Esophagus muscularis mucosa (tissue), 3 donors: ENCODE data around the gene CFAP99.

Source experiments
- POLR2A ChIP-seq: fragments of 450-650 bp; IDR thresholded peaks from one replicate; pipeline ENCODE4 v1.6.1; 2017; ENCODE audit warnings: antibody characterized with exemption, moderate library complexity, mild to moderate bottlenecking, low read depth
- TF ChIP-seq, protein P1 (sequence below), 3 experiments: fragments of 200-600 bp in 2 of 3; fragments of 450-650 bp in 1 of 3; sonication (generic) in 2 of 3; IDR thresholded peaks; one replicate each; pipeline ENCODE4 v1.5.1; 2017 to 2019; ENCODE audit warnings: antibody characterized with exemption in 3 of 3, mild to moderate bottlenecking in 2 of 3, moderate library complexity in 1 of 3

- TF ChIP-seq POLR2A: no peak
- TF ChIP-seq, protein P1, sequence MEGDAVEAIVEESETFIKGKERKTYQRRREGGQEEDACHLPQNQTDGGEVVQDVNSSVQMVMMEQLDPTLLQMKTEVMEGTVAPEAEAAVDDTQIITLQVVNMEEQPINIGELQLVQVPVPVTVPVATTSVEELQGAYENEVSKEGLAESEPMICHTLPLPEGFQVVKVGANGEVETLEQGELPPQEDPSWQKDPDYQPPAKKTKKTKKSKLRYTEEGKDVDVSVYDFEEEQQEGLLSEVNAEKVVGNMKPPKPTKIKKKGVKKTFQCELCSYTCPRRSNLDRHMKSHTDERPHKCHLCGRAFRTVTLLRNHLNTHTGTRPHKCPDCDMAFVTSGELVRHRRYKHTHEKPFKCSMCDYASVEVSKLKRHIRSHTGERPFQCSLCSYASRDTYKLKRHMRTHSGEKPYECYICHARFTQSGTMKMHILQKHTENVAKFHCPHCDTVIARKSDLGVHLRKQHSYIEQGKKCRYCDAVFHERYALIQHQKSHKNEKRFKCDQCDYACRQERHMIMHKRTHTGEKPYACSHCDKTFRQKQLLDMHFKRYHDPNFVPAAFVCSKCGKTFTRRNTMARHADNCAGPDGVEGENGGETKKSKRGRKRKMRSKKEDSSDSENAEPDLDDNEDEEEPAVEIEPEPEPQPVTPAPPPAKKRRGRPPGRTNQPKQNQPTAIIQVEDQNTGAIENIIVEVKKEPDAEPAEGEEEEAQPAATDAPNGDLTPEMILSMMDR (IDR thresholded peaks at IDR 0.05): no peak
These were observed 40.1 kb downstream of the CFAP99 start for GRCh38 chr4:2458546-2459491.
